ENCODE measurements around the gene GTF2H4. TPM values are rescaled to one million over a fixed set of nuclear protein-coding genes. Genes with fewer than 3 reads are reported as not detected.
"Not testable (repeated sequence)": the region's sequence is repeated elsewhere in the genome, so short reads cannot be mapped to it uniquely, and the experiment has no call there.

Gene GTF2H4
- total RNA-seq, 4 donors from 2014 or later = 9.4 to 16.4 (median 11.8) TPM

DNA sequence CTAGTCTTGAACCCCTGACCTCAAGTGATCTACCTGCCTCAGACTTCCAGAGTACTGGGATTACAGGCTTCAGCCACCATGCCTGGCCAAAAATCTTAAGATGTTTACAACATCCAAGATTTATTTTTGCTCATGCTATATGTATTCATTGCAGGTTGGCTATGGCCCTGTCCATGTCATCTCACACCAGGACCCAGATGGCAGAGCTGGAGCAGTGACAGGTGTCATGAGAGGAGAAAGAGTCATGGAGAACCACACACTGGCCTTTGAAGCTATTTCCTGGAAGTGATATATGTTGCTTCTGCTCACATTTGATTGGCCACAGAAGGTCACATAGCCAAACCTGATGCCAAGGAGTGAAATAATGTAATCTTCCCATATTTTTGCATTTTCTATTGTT, 37.5 kb upstream of the GTF2H4 start:
- H3K4me1 ChIP-seq = peaks cover 0 to 6% (median 0%) of the 10 kb centered on the region in 3 donors
- no peaks in the 10 kb centered on the region for H3K36me3 ChIP-seq
- no peak overlapping the region for H3K4me3 ChIP-seq
- peaks cover 0 to 22% (median 0%) of the 10 kb centered on the region in 3 donors for H3K9me3 ChIP-seq
- no peak for TF ChIP-seq POLR2AphosphoS5 (IDR thresholded peaks at IDR 0.05)
- ATAC-seq = no peak
- H3K27me3 ChIP-seq = no peaks in the 10 kb centered on the region
- H3K27ac ChIP-seq = no peak overlapping the region

GRCh38 chr6:30871592-30872183, 36.3 kb upstream of the GTF2H4 start:
- Histone ChIP-seq H3K27me3 (no peaks in the 10 kb centered on the region), H3K36me3 (no peaks in the 10 kb centered on the region), H3K4me3 (no peak overlapping the region), H3K27ac (no peak overlapping the region), H3K4me1 (peaks cover 0 to 17% (median 0%) of the 10 kb centered on the region in 3 donors), H3K9me3 (peaks cover 0 to 22% (median 0%) of the 10 kb centered on the region in 3 donors)
- WGBS, 2 donors (ENCODE audit: low coverage in 1 of 2) = 84 to 93% methylated on average over 4 of the region's 4 CpGs
- TF ChIP-seq POLR2AphosphoS5 (IDR thresholded peaks at IDR 0.05) (no peak), POLR2A (IDR thresholded peaks at IDR 0.05) (no peak), EP300 (IDR thresholded peaks at IDR 0.05) (no peak)
- TF ChIP-seq, protein P1, sequence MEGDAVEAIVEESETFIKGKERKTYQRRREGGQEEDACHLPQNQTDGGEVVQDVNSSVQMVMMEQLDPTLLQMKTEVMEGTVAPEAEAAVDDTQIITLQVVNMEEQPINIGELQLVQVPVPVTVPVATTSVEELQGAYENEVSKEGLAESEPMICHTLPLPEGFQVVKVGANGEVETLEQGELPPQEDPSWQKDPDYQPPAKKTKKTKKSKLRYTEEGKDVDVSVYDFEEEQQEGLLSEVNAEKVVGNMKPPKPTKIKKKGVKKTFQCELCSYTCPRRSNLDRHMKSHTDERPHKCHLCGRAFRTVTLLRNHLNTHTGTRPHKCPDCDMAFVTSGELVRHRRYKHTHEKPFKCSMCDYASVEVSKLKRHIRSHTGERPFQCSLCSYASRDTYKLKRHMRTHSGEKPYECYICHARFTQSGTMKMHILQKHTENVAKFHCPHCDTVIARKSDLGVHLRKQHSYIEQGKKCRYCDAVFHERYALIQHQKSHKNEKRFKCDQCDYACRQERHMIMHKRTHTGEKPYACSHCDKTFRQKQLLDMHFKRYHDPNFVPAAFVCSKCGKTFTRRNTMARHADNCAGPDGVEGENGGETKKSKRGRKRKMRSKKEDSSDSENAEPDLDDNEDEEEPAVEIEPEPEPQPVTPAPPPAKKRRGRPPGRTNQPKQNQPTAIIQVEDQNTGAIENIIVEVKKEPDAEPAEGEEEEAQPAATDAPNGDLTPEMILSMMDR (IDR thresholded peaks at IDR 0.05) = no peak
- no peak for ATAC-seq

- 98 to 100% methylated on average over 2 of the region's 2 CpGs for WGBS, 2 donors (ENCODE audit: low coverage in 1 of 2)
- no peak for ATAC-seq
- TF ChIP-seq, protein P1 (IDR thresholded peaks at IDR 0.05) = no peak
- TF ChIP-seq POLR2A (IDR thresholded peaks at IDR 0.05) (no peak), POLR2AphosphoS5 (IDR thresholded peaks at IDR 0.05) (no peak), EP300 (IDR thresholded peaks at IDR 0.05) (no peak)
Observed at GRCh38 chr6:30873137-30873640, 34.8 kb upstream of the GTF2H4 start.

GRCh38 chr6:30873795-30874194, 34.2 kb upstream of the GTF2H4 start:
- not testable (repeated sequence) for H3K27me3 ChIP-seq
- WGBS, 2 donors (ENCODE audit: low coverage in 1 of 2) = 83 to 100% methylated on average over 1 of the region's 3 CpGs

More at GRCh38 chr6:30873137-30873640, 34.8 kb upstream of the GTF2H4 start:
- H3K27ac ChIP-seq = no peak overlapping the region
- H3K9me3 ChIP-seq = peaks cover 0 to 22% (median 0%) of the 10 kb centered on the region in 3 donors
- H3K4me3 ChIP-seq = no peak overlapping the region
- no peaks in the 10 kb centered on the region for H3K27me3 ChIP-seq
- no peaks in the 10 kb centered on the region for H3K36me3 ChIP-seq
- H3K4me1 ChIP-seq = peaks cover 0 to 32% (median 6%) of the 10 kb centered on the region in 3 donors

DNA sequence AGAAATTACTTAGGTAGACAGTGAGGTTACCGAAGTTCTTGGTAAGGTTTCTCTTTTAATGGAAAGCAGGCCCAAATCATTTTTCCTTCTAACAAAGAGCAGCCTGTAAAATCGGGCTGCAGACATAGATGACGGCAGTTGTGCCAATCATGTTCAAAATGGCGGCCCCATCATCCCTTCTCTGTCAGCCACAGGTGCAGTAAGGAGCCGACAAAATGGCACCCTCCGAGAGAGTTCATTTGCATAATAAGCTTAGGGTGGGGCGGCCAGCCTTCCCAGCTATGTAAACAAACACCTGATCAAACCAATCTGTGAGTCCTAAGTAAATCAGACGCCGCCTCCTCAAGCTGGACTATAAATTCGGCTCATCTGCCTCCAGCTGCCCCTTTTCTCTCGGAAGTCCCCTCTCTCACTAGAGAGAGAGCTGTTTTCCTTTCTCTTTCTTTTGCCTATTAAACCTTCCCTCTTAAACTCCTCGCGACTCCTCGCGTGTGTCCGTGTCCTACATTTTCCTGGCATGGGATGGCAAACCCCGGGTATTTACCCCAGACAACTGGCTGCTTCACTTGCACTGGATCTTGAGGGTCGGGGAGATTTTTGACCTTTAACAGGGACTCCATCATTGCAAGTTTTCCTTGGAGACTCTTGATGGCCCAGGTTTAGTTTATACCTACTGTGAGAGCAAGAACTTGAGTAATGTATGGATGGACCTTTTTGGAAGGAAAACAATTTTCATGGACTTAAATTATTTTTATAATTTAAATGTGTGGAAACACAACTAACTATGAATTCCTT, 32.6 kb upstream of the GTF2H4 start:
- no peak for ATAC-seq
- H3K9me3 ChIP-seq = peaks cover 0 to 10% (median 0%) of the 10 kb centered on the region in 3 donors
- H3K4me1 ChIP-seq = peaks cover 0 to 39% (median 6%) of the 10 kb centered on the region in 3 donors
- WGBS, 2 donors (ENCODE audit: low coverage in 1 of 2) = 68 to 72% methylated on average over 10 to 18 of the region's 18 CpGs
- TF ChIP-seq POLR2AphosphoS5 (IDR thresholded peaks at IDR 0.05) (no peak), POLR2A (IDR thresholded peaks at IDR 0.05) (no peak), EP300 (IDR thresholded peaks at IDR 0.05) (no peak)
- TF ChIP-seq, protein P1 (IDR thresholded peaks at IDR 0.05) = no peak
- no peaks in the 10 kb centered on the region for H3K36me3 ChIP-seq
- peak overlapping the region; percentile 11 to 87 (median 84) for H3K27ac ChIP-seq
- no peak overlapping the region for H3K4me3 ChIP-seq
- H3K27me3 ChIP-seq = no peaks in the 10 kb centered on the region

More at GRCh38 chr6:30873795-30874194, 34.2 kb upstream of the GTF2H4 start:
- ATAC-seq, H3K4me3 ChIP-seq, H3K36me3 ChIP-seq, H3K27ac ChIP-seq: not testable (repeated sequence)
- H3K9me3 ChIP-seq = peaks cover 0 to 22% (median 0%) of the 10 kb centered on the region in 3 donors
- H3K4me1 ChIP-seq = peaks cover 0 to 38% (median 6%) of the 10 kb centered on the region in 3 donors

Measured in gastroesophageal sphincter (tissue), 4 donors.